Uterus (tissue), 4 donors: Measurements from ENCODE around the gene RRP1B. TPM values are rescaled to one million over a fixed set of nuclear protein-coding genes. Genes with fewer than 3 reads are reported as not detected.

ENCODE experiments used
- DNase-seq, 2 donors: peaks; one replicate each; pipeline ENCODE4 v3.0.0-alpha.2; 2019 to 2020
- H3K27ac ChIP-seq, 2 donors: fragments of 200-600 bp; sonication (generic); 1 replicate in 1 of 2; 2 replicates in 1 of 2; pipeline ENCODE4 v1.5.1; 2016 to 2018
- H3K27me3 ChIP-seq, 2 donors: fragments of 200-600 bp; sonication (generic); one replicate each; pipeline ENCODE4 v1.5.1; 2018 to 2019; ENCODE audit warnings: control low read depth in 1 of 2
- H3K36me3 ChIP-seq, 2 donors: fragments of 200-600 bp; sonication (generic); one replicate each; pipeline ENCODE4 v1.5.1; 2019; ENCODE audit warnings: control low read depth in 1 of 2
- H3K4me1 ChIP-seq, 2 donors: fragments of 200-600 bp; sonication (generic); one replicate each; pipeline ENCODE4 v1.5.1; 2018 to 2019; ENCODE audit warnings: control low read depth in 1 of 2
- H3K4me3 ChIP-seq, 2 donors: fragments of 200-600 bp; sonication (generic); 1 replicate in 1 of 2; 2 replicates in 1 of 2; pipeline ENCODE4 v1.5.1; 2018 to 2019; ENCODE audit warnings: mild to moderate bottlenecking in 1 of 2
- H3K9me3 ChIP-seq, 2 donors: fragments of 200-600 bp; sonication (generic); one replicate each; pipeline ENCODE4 v1.5.1; 2019; ENCODE audit warnings: control low read depth in 1 of 2
- POLR2A ChIP-seq, 2 donors: fragments of 450-650 bp; IDR thresholded peaks; one replicate each; pipeline ENCODE4 v1.6.1; 2016; ENCODE audit warnings: antibody characterized with exemption in 2 of 2, mild to moderate bottlenecking in 1 of 2, moderate library complexity in 1 of 2
- intact Hi-C: fragments of 100-400 bp; cut with DNase I; formaldehyde crosslinking; loops from one replicate; pipeline ENCODE4 v1.15.1; 2023; ENCODE audit warnings: low total_unique reads
- total RNA-seq, 4 donors: library from RNA; depleted of rRNA in 3 of 4; stranded (reverse); fragments of >200 nt in 3 of 4; gene quantifications; one replicate each; pipeline versions ENCODE4 v1.1.0 to v1.2.4, GENCODE V29; 2014 to 2023
- TF ChIP-seq, protein P1 (sequence below), 4 experiments: fragments of 200-600 bp in 2 of 4; fragments of 450-650 bp in 2 of 4; sonication (generic) in 2 of 4; IDR thresholded peaks; one replicate each; pipeline ENCODE4 v1.5.1; 2016 to 2019; ENCODE audit warnings: antibody characterized with exemption in 4 of 4, mild to moderate bottlenecking in 2 of 4, moderate library complexity in 1 of 4
- donor health status: DM: yes; HTN: yes; CAD: no.

Gene RRP1B
- total RNA-seq, 4 donors from 2014 or later, result 9.7 to 28.1 (median 19.3) TPM

DNA sequence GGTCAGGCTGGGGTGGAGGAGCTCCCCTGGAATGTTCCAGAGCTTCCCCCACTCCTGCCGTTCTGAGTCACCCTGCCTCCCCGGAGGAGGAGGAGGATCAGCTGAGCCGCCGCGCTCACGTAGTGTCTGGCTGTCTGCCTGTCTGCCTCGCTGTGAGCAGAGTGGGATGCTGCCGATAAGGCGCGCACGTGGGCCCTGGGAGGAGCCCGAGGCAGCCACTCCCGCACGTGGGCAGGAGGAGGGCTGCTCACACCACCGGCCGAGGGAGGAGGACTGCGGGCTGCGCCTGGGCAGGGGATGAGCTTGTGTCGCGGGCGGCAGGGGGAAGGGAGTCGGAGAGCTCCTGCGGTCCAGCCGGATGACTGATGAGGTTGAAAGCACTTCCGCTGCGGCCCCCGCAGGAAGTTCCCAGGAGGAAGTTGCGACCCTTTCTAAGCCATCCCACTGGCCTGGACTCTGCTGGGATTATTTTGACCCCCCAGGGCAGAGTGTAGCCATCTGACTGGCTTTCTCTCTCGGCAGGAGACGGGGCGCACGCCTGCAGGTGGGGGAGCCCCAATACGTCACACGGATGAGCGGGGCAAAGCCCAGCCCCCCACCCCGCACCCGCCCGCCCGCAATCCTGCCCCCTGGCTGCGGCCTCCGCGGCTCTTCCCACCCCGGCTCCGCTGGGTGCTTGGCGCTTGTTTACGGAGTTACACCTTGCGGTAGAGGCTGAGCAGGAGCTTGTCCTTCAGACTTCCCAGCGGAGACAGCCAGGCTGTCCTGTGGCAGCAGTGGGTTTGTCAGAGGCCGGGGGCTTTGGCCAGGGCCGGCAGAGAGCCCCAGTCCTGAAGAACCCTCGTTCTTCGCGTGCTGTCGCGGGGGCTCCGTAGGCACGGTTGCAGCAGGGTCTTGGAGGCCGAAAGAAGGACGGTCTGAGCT, 69.4 kb downstream of the RRP1B start:
- Histone ChIP-seq H3K27ac (peak overlapping the region; percentile 92 to 98), H3K36me3 (no peaks in the 10 kb centered on the region), H3K4me3 (peak overlapping the region; percentile 53 to 55), H3K4me1 (peaks cover 0 to 34% of the 10 kb centered on the region in 2 donors), H3K9me3 (no peaks in the 10 kb centered on the region), H3K27me3 (no peaks in the 10 kb centered on the region)
- TF ChIP-seq POLR2A (IDR thresholded peaks at IDR 0.05), result peak; percentile 76 to 86
- TF ChIP-seq, protein P1, sequence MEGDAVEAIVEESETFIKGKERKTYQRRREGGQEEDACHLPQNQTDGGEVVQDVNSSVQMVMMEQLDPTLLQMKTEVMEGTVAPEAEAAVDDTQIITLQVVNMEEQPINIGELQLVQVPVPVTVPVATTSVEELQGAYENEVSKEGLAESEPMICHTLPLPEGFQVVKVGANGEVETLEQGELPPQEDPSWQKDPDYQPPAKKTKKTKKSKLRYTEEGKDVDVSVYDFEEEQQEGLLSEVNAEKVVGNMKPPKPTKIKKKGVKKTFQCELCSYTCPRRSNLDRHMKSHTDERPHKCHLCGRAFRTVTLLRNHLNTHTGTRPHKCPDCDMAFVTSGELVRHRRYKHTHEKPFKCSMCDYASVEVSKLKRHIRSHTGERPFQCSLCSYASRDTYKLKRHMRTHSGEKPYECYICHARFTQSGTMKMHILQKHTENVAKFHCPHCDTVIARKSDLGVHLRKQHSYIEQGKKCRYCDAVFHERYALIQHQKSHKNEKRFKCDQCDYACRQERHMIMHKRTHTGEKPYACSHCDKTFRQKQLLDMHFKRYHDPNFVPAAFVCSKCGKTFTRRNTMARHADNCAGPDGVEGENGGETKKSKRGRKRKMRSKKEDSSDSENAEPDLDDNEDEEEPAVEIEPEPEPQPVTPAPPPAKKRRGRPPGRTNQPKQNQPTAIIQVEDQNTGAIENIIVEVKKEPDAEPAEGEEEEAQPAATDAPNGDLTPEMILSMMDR (IDR thresholded peaks at IDR 0.05), result peak in 2 of 4 experiments; percentile 56
- intact Hi-C loops, result no loop called here
- peak; percentile 99 for DNase-seq

DNA sequence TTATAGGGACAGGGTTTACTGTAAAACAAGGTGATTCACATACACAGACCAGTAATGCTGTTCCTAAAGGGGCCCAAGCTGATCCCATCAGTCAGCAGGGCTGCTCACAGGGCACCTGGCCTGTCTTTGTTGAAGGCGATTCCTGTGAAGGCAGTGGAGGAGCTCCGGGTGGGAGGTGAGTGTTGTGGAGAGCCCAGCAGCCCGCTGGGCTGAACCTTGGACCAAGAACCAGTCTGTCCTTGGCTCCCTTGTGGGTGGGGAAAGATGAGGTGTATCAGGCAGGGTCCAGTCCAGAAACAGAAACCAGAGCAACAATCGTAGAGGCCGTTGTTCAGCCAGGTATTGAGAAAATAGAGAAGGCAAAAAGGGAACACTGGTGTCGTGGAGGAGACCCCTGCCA, 72.1 kb downstream of the RRP1B start:
- H3K9me3 ChIP-seq, result no peaks in the 10 kb centered on the region
- intact Hi-C loops, result no loop called here
- H3K27me3 ChIP-seq, result no peaks in the 10 kb centered on the region
- DNase-seq, result no peak
- H3K4me1 ChIP-seq, result peaks cover 0 to 41% of the 10 kb centered on the region in 2 donors
- no peak overlapping the region for H3K4me3 ChIP-seq
- peak overlapping the region; percentile 17 to 40 for H3K27ac ChIP-seq
- no peaks in the 10 kb centered on the region for H3K36me3 ChIP-seq
- TF ChIP-seq, protein P1 (IDR thresholded peaks at IDR 0.05), result no peak
- TF ChIP-seq POLR2A (IDR thresholded peaks at IDR 0.05), result no peak

DNA sequence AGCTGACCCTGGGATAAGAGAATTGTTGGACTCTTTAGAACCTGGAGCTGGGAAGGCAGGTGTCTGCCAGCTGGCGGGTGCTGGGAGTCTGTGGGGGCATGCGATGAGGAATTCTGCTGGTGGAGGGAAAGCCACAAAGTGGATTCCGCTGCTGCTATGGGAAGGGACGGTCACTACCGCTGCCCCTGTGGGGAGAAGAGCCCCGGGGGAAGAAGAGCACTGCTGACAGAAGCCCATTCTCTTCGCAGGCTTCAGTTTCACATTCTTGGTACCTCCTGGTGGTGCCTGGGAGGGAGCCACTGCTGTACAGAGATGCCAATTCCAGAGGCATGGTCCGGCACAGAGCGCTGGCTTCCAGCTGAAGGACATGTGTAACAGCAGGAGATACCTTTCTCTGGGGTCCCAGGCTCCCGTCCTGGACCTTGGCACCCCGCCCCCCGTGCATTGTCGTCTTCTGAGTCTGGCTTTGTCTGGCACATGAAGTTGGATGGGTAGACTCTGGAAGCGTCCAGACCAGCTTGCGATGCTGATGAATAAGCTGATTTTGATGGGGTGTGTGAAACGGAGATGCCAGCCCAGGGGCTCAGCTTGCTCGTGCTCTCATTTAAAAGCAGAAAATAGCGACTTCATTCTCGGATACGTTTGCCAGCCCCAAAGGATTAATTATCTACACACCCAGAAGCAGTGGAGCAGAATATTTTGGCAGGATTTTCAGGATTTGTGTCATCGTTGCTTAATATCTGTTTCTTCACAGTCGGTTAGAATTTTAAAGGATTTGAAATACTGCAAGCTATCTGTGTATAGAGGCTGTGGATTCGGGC, 72.7 kb downstream of the RRP1B start:
- H3K27me3 ChIP-seq, result no peaks in the 10 kb centered on the region
- intact Hi-C loops, result no loop called here
- H3K27ac ChIP-seq, result peak overlapping the region; percentile 17 to 40
- H3K4me1 ChIP-seq, result peaks cover 0 to 34% of the 10 kb centered on the region in 2 donors
- no peaks in the 10 kb centered on the region for H3K9me3 ChIP-seq
- no peaks in the 10 kb centered on the region for H3K36me3 ChIP-seq
- H3K4me3 ChIP-seq, result no peak overlapping the region
- TF ChIP-seq POLR2A (IDR thresholded peaks at IDR 0.05), result no peak
- TF ChIP-seq, protein P1 (IDR thresholded peaks at IDR 0.05), result no peak
- no peak for DNase-seq

DNA sequence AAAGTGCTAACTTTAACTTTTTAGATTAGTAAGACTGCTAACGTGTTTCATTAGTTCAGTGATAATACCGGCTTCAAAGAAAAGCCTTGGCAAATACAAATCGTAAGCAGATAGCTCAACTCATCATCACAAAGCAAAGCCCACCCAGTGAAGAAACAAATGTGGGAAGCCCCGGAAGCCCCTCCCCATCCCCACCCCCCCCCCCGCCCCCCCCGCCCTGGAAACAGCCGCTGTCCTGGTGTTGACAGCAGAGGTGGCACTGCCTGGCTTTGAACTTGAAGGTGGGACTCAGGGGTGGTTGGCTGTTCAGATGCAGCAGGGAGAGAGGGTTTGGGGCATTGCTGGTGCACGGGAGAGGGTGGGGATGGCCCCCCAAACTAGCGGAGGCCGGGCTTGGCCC, 73.7 kb downstream of the RRP1B start:
- no peak for TF ChIP-seq POLR2A (IDR thresholded peaks at IDR 0.05)
- TF ChIP-seq, protein P1 (IDR thresholded peaks at IDR 0.05), result no peak
- DNase-seq, result no peak
- H3K27ac ChIP-seq, result peak overlapping the region; percentile 13 to 22
- no peak overlapping the region for H3K4me3 ChIP-seq
- intact Hi-C loops, result no loop called here
- H3K27me3 ChIP-seq, result no peaks in the 10 kb centered on the region
- H3K36me3 ChIP-seq, result no peaks in the 10 kb centered on the region
- no peaks in the 10 kb centered on the region for H3K9me3 ChIP-seq
- H3K4me1 ChIP-seq, result peaks cover 0 to 25% of the 10 kb centered on the region in 2 donors
